Activated CD4-positive, alpha-beta T cell treated with anti-CD3 and anti-CD28 coated beads, Interleukin-2, Interleukin-4, amounts not matched to agents 100 ng/mL and 50 ng/mL, durations not matched to agents 16 hours and 8 hours (primary cell): ENCODE results near the gene YJU2.
"Not testable (repeated sequence)": the region's sequence is repeated elsewhere in the genome, so short reads cannot be mapped to it uniquely, and the experiment has no call there.

Experiments used
- DNase-seq: peaks from one replicate; pipeline ENCODE4 v3.0.0-alpha.2; 2020; ENCODE audit warnings: low spot score

Gene YJU2

DNA sequence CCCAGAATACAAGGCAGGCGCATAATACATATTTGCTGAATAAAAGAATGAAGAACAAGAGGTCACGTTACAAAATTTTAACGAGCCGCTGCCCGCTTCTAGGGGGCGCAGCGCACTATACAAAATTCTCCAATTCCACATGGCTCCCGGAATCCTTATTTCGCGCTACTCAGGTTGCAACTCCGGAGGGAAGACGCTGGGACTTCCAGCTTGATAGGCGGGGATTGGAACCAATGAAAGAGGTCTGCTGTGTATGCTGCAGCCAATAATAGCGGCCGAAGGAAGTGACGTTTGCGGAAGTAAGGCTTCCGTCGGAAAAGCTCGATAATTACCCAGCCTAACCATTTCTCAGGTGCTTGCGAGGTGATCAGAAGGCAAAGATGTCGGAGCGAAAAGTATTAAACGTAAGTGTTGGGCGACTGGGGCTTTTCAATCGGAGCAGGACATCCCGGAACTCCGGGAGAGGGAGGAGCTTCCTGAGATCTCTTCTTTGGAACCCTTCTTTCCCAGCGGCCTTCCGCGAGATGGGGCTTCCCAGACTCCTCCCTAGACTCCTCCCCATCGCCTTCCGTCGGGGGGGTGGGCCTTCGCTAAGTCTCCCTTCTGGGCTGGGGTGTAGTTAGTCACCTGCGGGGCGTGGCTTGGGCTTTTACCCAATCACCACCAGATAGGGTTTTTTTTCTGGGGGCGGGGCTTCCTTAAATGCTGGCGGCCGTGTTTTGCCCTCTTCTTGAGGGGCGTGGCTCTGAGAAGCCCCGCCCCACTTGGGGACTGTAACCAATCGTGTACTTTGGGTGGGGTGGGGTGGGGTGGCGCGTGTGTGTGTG lies at the start of gene YJU2:
YJU2 (plus strand) TSS at position 314 of the 827 bp plus-strand sequence; CDS start at position 381, 67 bp downstream.
- DNase-seq: peak; percentile 99

DNA sequence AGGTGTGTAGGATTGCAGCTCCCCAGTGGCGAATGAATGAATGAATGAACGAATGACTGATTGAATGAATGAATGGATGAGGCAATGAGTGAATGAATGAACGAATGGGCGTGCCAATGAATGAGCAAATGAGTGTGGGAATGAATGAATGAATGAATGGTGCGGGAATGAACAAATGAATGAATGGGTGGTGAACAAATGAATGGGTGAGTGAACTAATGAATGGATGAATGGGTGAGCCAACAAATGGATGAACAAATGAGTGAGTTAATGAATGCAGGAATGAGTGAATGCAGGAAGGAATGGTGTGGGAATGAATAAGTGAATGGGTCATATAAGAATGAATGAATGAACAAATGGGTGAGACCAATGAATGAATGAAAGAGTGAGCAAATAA lies 49.7 kb upstream of the YJU2 start:
- DNase-seq: no peak

DNA sequence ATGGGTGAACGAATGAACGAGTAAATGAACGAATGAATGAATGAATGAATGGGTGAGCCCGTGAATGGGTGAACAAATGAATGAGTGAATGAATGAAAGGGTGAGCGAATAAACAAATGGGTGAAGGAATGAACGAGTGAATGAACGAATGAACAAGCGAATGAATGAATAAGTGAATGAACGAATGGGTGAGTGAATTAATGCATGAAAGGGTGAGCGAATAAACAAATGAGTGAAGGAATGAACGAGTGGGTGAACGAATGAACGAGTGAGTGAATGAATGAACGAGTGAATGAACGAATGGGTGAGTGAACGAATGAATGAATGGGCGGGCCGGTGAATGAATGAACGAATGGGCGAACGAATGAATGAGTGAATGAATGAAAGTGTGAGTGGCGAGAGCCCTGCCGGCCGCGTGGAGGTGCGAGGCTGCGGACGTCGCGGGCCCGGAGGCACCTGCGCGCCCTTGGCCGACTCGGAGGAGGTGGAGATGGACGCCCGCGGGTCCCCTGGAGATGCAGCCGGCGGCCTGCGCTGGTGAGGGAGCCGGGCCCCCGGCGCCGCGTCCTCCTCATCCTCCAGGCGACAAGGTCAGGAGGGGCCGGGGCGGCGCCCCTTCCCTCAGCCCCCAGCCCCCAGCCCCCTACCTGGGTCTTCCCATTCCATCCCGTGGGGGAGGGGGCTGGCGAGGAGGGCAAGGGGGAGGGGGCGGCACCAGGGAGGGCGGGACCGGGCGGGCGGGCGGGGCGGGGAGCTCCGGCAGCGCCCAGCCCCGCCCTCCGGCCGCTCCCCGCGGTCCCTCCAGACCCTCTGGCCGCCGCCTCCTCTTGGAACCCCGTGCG lies 49.0 kb upstream of the YJU2 start:
- DNase-seq: no peak

DNA sequence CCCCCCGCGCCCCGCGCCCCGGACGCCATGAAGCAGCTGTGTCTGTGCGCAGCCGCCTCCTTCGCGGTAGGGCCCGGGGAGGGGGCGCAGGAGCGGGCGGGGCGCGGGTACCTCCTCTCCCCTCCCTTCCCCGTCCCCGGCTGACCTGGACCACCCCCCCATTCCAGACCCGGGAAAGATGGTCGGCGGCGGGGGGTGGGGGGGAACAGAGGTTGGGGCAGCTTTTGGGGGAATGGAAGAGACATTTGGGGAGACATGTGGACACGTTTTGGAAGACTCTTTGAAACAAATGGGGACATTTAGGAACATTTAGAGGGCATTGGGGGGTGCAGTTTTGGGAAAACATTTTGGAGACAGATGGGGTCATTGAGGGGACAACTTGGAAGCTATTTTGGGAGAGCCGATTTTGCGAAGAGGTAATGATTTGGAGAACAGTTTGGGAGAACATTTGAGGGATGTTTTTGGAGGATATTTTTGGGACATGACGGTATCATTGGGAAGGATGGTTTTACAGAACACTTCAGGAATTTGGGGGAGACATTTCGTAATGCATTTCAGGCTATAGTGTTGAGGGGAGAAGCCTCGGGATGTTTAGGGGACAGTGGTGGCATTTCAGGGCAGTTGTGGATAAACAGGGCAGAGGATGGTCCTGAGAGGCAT lies 48.3 kb upstream of the YJU2 start:
- no peak for DNase-seq

DNA sequence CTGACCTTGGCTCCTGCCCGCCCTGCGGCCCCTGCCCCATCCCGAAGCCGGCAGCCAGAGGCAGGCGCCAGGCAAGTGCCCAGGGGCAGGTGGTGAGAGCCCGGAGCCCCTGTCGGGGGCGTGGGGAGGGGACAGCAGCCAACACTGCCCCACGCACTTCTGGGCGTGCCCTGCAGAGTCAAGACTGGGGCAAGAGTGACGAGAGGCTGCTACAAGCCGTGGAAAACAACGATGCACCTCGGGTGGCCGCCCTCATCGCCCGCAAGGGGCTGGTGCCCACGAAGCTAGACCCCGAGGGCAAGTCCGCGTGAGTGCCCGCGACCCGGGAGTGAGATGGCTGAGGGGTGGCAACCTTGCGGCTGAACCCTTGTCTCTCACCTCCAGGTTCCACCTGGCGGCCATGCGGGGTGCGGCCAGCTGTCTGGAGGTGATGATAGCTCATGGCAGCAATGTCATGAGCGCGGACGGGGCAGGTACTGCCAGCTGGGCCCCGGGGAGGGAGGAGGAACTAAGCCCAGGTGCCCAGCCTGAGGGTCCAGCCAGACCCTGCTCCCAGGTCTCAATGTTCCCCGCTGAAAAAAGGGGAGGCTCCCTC lies 47.1 kb upstream of the YJU2 start:
- no peak for DNase-seq

DNA sequence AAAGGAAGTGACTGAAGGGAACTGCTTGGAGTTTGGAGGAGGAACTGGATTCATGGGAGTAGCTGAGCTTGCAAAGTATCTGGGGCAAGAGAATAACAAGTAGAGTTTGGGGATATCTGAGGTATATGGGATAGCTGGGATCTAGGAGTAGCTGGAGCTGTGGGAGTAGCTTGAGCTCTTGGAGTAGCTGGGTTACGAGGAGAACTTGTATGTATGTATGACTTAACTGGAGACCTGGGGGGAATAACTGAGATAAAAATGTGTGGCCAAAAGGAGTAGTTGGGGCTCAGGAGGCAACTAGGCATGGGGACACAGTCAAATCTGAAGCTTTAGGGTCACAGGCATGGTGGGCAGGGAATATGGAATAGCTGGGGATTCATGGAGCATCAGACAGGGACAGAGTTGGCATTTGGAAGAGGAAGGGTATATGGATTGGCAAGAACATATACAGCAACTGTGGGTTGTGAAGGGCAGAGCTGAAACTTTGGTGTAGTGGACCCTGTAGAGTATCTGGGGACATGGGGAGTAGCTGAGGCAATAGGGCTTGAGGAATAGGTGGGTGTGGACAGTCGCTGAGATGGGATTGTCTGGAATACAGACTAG lies 45.8 kb upstream of the YJU2 start:
- DNase-seq: no peak

GRCh38 chr19:4201798-4202197 lies 45.1 kb upstream of the YJU2 start:
- no peak for DNase-seq

- DNase-seq: no peak
These were observed 39.9 kb upstream of the YJU2 start for GRCh38 chr19:4206818-4207484.

DNA sequence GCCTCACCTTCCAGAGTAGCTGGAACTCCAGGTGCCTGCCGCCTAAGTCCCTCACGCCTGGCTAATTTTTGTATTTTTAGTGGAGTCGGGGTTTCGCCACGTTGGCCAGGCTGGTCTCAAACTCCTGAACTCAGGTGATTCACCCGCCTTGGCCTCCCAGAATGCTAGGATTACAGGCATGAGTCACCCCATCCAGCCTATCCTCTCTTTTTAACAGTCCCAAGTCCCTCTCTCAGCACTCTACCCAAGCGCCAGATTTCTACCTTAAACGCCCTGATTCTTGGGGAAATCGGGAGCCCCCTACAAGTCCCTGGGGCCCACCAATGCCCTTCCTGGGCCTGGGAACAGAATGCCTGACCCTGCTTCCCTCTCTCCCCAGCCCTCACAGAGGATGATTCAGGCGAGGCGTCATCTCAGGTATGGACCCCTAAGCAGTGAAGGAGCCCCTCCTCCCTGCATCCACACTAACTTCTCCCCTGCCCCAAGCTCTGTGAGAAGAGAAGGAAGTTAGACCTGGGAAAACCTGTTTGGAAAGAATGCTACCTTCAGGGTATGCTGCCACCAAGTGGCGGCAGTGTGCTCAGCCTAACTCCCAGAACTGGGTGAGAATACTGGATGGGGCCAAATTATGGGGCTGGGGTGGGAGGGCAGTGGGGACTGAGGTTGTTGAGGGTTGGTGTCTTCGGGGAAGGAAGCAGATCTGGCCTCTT lies 38.3 kb upstream of the YJU2 start:
- DNase-seq: no peak

- no peak for DNase-seq
These were observed 36.6 kb upstream of the YJU2 start for GRCh38 chr19:4210166-4210731.

DNA sequence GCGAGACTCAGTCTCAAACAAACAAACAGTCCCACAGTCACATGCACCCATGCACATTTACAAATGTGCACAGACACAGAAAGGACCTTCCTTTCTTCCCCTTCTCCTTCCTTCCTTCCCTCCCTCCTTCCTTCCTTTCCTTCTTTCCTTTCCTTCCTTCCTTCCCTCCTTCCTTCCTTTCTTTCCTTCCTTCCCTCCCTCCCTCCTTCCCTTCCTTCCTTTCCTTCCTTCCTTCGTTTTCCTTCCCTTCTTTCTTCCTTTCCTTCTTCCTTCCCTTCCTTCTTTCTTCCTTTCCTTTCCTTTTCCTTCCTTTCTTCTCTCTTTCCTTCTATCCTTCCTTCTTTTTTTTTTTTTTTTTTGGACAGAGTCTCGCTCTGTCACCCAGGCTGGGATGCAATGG lies 33.8 kb upstream of the YJU2 start:
- no peak for DNase-seq

DNA sequence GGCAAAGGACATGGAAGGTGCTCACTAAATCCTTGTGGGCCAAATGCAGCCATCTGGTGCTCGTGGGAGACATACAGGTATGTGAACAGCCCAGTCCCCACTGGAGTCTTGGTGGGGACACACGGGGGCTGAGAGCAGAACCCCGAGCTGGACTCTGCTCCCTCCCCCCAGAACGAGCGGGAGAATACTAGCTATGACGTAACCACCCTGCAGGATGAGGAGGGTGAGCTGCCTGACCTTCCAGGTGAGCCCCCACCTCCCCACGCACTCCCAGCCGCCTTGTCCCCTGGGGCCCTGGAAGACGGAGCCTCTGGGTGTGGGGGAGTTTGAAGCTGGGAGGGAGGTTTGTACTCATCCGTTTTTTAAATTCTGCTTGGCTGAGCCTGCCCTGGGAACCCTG lies 31.1 kb upstream of the YJU2 start:
- no peak for DNase-seq

- DNase-seq: no peak
These were observed 30.0 kb upstream of the YJU2 start for GRCh38 chr19:4216846-4217245.

GRCh38 chr19:4217429-4218264 lies 29.2 kb upstream of the YJU2 start:
- no peak for DNase-seq

DNA sequence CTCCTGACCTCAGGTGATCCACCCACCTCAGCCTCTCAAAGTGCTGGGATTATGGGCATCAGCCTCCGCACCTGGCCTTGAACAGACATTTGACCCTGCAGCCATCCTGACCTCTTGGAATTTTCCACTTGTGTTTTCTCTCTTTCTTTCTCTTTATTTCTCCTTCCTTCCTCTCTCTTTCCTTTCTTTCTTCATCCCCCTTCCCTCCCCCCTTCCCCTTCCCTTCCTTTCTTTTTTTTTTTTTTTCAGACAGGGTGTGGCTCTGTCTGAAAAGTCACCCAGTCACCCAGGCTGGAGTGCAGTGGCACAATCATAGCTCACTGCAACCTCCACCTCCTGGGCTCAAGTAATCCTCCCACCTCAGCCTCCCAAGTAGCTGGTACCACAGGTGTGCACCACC lies 28.4 kb upstream of the YJU2 start:
- DNase-seq: not testable (repeated sequence)

DNA sequence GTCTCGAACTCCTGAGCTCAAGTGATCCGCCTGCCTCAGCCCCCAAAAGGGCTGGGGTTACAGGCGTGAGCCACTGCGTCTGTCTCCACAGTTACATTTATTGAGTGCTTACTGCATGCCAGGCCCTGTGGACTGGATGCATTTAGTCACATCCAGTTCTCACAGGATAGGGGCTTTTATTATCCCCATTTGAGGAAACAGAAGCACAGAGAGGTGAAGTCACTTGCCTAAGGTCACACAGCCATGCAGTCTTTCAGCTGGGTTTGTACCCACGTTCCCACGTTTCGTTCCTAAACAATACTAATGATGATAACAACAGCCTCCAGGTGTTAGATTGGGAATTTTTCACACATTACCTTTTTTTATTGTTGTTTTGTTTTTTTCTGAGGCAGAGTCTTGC lies 26.7 kb upstream of the YJU2 start:
- DNase-seq: no peak

GRCh38 chr19:4224470-4224869 lies 22.4 kb upstream of the YJU2 start:
- no peak for DNase-seq

- DNase-seq: no peak
These were observed 21.0 kb upstream of the YJU2 start for GRCh38 chr19:4225885-4226284.

- no peak for DNase-seq
These were observed 19.1 kb upstream of the YJU2 start for GRCh38 chr19:4227771-4228170.
